CD4-positive, alpha-beta T cell treated with Interleukin-4 for 1 hour (primary cell): ENCODE measurements around the gene SIAH1.
"Not testable (repeated sequence)": the region's sequence is repeated elsewhere in the genome, so short reads cannot be mapped to it uniquely, and the experiment has no call there.

Experiments used
- DNase-seq, 2 donors: peaks; one replicate each; pipeline ENCODE4 v3.0.0-alpha.2; 2020 to 2022

SIAH1 gene

GRCh38 chr16:48365601-48366164 lies 19.5 kb downstream of the SIAH1 start:
- DNase-seq: peak; percentile 76 to 78

GRCh38 chr16:48365025-48365600 lies 20.1 kb downstream of the SIAH1 start:
- DNase-seq: no peak

- DNase-seq: no peak
Measured at GRCh38 chr16:48361540-48362144, 23.6 kb downstream of the SIAH1 start.

GRCh38 chr16:48361012-48361411 lies 24.2 kb downstream of the SIAH1 start:
- no peak for DNase-seq

GRCh38 chr16:48359983-48360382 lies 25.2 kb downstream of the SIAH1 start:
- no peak for DNase-seq

- no peak for DNase-seq
Measured at GRCh38 chr16:48358419-48358818, 26.8 kb downstream of the SIAH1 start.

GRCh38 chr16:48356633-48357376 lies 28.4 kb downstream of the SIAH1 start:
- no peak for DNase-seq

GRCh38 chr16:48354877-48355855 lies 30.0 kb downstream of the SIAH1 start:
- no peak for DNase-seq

GRCh38 chr16:48354385-48354784 lies 30.8 kb downstream of the SIAH1 start:
- not testable (repeated sequence) for DNase-seq

- peak; percentile 80 to 81 for DNase-seq
Measured at GRCh38 chr16:48353565-48354163, 31.5 kb downstream of the SIAH1 start.

- DNase-seq: no peak
Measured at GRCh38 chr16:48352648-48353390, 32.4 kb downstream of the SIAH1 start.

GRCh38 chr16:48350736-48351135 lies 34.5 kb downstream of the SIAH1 start:
- DNase-seq: no peak

GRCh38 chr16:48347980-48348379 lies 37.2 kb downstream of the SIAH1 start:
- DNase-seq: no peak

- DNase-seq: peak in 1 of 2 donors; percentile 15
Measured at GRCh38 chr16:48347191-48347865, 37.9 kb downstream of the SIAH1 start.

- DNase-seq: no peak
Measured at GRCh38 chr16:48342591-48342990, 42.6 kb downstream of the SIAH1 start.

GRCh38 chr16:48340054-48340453 lies 45.2 kb downstream of the SIAH1 start:
- DNase-seq: no peak

- DNase-seq: no peak
Measured at GRCh38 chr16:48335961-48336360, 49.3 kb downstream of the SIAH1 start.

GRCh38 chr16:48334325-48334724 lies 50.9 kb downstream of the SIAH1 start:
- no peak for DNase-seq

GRCh38 chr16:48332978-48333377 lies 52.2 kb downstream of the SIAH1 start:
- no peak for DNase-seq

GRCh38 chr16:48330841-48331192 lies 54.4 kb downstream of the SIAH1 start:
- DNase-seq: no peak
